ENCODE measurements around the gene LRP1.

The LRP1 gene

GRCh38 chr12:57218030-57218853 is 90.0 kb downstream of the LRP1 start:
- no peak overlapping the region for H3K4me3 ChIP-seq (ENCODE audit: low read depth, low read length)
- no peak for DNase-seq (ENCODE audit: low read depth)
- TF ChIP-seq CTCF (IDR thresholded peaks at IDR 0.05; ENCODE audit: low read depth, low read length, missing control alignments), result no peak

GRCh38 chr12:57219205-57219992 is 91.1 kb downstream of the LRP1 start:
- H3K4me3 ChIP-seq (ENCODE audit: low read depth, low read length), result no peak overlapping the region
- no peak for DNase-seq (ENCODE audit: low read depth)
- no peak for TF ChIP-seq CTCF (IDR thresholded peaks at IDR 0.05; ENCODE audit: low read depth, low read length, missing control alignments)

DNA sequence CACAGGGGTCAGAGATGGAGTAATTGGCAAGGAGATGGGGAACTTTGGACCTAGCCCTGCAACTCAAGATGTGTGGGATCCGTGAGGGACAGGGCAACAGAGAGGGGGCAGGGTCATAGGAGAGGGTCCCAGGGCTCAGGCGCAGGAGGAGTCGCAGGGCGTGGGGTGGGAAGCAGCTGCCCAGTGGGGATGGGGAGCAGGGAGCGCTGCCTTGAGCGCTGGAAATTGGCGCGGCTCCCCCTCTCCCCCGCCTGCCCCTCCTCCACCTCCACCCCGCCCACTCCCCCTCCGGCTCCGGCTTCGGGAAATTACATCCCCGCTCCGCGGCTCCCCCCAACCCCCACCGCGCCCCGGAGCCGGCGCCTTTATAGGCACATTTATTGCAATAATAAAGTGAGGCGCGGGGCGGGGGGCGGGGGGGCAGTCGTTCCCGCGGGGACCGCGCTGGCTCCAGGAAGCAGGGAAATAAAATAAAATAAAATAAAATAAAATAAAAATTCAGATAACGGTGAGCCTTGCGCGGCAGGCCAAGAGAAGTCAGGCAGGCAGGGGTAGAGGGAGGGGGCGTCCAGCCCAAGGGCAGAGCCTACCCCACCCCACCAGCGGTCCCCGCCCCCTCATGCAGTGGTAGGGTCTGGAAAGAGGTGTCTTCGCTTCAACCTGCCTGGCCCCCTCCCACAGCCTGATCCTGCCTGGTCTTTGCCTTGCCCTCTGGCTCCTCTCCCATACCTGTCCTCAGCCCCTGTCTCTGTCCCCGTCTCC is 91.9 kb downstream of the LRP1 start:
- H3K4me3 ChIP-seq (ENCODE audit: low read depth, low read length), result no peak overlapping the region
- DNase-seq (ENCODE audit: low read depth), result no peak
- no peak for TF ChIP-seq CTCF (IDR thresholded peaks at IDR 0.05; ENCODE audit: low read depth, low read length, missing control alignments)

DNA sequence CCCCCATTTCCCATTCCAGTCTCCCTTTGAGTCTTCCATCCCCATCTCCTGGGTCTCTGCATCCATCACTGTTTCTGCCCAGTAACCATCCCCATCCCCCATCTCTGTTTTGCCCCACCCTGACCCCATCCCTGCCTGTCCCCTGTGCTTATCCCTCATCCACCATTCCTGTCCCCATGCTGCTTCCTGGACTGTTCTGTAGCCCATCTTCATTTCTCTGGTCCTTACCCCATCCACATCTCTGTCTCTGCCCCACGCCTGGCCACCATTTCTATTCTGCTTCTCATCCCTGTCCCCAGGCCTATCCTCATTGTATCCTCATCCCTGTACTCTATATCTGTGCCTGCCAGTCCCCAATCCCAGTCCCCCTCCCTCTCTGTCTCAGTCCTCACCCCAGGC is 92.5 kb downstream of the LRP1 start:
- TF ChIP-seq CTCF (IDR thresholded peaks at IDR 0.05; ENCODE audit: low read depth, low read length, missing control alignments), result no peak

DNA sequence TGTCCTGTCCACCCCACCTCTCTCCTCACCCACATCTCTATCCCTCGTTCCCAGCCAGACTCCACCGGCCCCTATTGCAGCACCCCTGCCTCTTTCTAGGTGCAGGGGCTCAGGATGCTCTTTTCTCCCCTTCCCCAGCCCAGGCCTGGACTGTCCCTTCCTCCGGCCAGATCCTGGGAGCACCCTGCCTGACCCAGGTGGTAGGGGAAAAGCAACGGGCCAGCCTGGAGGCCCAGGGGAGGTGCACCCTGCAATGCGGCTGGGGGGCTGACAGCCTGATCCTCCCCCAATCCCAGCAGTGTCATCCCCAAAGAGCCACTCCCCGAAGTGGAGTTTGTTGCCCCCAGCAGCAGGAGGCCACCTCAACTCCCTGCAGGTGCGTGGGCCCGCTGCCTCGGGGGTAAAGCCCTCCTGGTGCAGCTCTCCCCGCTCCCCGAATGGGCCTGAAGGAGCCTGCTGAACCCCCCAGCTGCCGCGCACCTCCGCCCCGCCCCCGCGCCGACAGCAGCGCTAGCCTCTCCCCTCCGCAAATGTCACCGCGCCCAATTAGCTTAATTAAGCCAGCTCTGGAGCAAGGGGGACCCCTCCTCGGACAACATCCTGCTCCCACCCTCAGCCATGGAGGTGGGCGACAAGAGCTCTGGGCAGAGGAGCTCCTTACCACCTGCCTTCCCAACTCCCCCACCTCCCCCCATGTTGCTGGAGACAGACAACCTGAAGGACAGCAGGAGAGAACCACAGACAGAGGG is 93.1 kb downstream of the LRP1 start:
- no peak for DNase-seq (ENCODE audit: low read depth)
- no peak overlapping the region for H3K4me3 ChIP-seq (ENCODE audit: low read depth, low read length)
- TF ChIP-seq CTCF (IDR thresholded peaks at IDR 0.05; ENCODE audit: low read depth, low read length, missing control alignments), result no peak

More for the DNA sequence above, 92.5 kb downstream of the LRP1 start:
- H3K4me3 ChIP-seq (ENCODE audit: low read depth, low read length), result no peak overlapping the region
- DNase-seq (ENCODE audit: low read depth), result no peak
